HepG2 (cell line): ENCODE results near the gene NRGN.

ENCODE experiments used
- MXI1 ChIP-seq: IDR thresholded peaks from 3 replicates; pipeline ENCODE4 v1.6.1; 2012; ENCODE audit warnings: low read depth, low read length, inconsistent platforms, borderline replicate concordance
- RAD21 ChIP-seq: fragments of 450-650 bp; formaldehyde crosslinking; IDR thresholded peaks from 2 replicates; pipeline ENCODE4 v1.5.0; 2020; ENCODE audit warnings: mild to moderate bottlenecking
- ZNF430 ChIP-seq: sonication (generic); formaldehyde crosslinking; IDR thresholded peaks from 2 replicates; pipeline ENCODE4 v1.9.0; 2021; ENCODE audit warnings: mild to moderate bottlenecking, missing genetic modification reagents
- TF ChIP-seq, protein P1 (sequence below): sonication (generic); formaldehyde crosslinking; IDR thresholded peaks from 2 replicates; pipeline ENCODE4 v1.5.0; 2020; ENCODE audit warnings: missing genetic modification reagents
- TF ChIP-seq, protein P2 (sequence below): sonication (generic); formaldehyde crosslinking; IDR thresholded peaks from 2 replicates; pipeline ENCODE4 v1.4.0; 2020; ENCODE audit warnings: missing genetic modification reagents
- TF ChIP-seq, protein P3 (sequence below): IDR thresholded peaks from 2 replicates; pipeline ENCODE4 v1.6.1; 2012; ENCODE audit warnings: low read depth, low read length, improper control_type of control experiment

DNA sequence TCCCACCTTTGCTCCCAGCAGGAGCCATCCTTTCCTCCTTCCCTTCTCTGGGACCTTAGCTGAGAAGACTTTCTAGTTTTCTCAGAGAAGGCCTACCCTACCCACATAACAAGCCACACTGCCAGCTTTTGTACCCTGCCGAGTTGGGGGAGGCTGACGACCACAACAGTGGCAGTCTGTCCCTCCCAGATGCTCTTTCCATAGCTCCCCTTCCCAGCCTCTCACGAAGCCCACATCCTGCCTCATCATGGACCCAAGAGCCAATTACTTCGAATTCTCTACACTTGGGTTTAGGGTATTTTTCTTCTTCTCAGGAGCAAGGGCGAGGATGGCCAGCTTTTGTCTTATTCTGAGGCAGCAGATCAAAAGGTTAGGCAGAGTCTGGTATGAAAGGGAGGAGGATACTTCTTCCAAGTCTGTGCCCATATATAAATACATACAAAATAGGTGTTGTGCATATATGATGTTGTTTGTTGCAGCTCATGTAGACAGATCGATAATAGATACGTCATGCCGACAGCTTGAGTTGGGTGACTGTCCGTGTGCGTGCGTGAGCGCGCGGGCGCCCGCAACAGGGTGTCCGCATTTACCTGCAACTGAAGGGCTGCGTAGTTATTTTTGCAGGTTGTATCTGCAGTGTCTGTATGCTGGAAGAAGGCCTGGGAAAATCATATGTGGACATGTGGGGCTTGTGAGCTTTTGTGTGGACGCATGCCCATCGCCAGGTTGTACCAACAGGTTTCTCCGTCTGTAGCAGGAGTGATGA lies 846 bp upstream of the NRGN start:
- TF ChIP-seq, protein P1, sequence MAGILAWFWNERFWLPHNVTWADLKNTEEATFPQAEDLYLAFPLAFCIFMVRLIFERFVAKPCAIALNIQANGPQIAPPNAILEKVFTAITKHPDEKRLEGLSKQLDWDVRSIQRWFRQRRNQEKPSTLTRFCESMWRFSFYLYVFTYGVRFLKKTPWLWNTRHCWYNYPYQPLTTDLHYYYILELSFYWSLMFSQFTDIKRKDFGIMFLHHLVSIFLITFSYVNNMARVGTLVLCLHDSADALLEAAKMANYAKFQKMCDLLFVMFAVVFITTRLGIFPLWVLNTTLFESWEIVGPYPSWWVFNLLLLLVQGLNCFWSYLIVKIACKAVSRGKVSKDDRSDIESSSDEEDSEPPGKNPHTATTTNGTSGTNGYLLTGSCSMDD, result no peak
- TF ChIP-seq ZNF430 (CRISPR knock-in tag) (no peak), MXI1 (no peak), RAD21 (no peak)
- TF ChIP-seq, protein P2, sequence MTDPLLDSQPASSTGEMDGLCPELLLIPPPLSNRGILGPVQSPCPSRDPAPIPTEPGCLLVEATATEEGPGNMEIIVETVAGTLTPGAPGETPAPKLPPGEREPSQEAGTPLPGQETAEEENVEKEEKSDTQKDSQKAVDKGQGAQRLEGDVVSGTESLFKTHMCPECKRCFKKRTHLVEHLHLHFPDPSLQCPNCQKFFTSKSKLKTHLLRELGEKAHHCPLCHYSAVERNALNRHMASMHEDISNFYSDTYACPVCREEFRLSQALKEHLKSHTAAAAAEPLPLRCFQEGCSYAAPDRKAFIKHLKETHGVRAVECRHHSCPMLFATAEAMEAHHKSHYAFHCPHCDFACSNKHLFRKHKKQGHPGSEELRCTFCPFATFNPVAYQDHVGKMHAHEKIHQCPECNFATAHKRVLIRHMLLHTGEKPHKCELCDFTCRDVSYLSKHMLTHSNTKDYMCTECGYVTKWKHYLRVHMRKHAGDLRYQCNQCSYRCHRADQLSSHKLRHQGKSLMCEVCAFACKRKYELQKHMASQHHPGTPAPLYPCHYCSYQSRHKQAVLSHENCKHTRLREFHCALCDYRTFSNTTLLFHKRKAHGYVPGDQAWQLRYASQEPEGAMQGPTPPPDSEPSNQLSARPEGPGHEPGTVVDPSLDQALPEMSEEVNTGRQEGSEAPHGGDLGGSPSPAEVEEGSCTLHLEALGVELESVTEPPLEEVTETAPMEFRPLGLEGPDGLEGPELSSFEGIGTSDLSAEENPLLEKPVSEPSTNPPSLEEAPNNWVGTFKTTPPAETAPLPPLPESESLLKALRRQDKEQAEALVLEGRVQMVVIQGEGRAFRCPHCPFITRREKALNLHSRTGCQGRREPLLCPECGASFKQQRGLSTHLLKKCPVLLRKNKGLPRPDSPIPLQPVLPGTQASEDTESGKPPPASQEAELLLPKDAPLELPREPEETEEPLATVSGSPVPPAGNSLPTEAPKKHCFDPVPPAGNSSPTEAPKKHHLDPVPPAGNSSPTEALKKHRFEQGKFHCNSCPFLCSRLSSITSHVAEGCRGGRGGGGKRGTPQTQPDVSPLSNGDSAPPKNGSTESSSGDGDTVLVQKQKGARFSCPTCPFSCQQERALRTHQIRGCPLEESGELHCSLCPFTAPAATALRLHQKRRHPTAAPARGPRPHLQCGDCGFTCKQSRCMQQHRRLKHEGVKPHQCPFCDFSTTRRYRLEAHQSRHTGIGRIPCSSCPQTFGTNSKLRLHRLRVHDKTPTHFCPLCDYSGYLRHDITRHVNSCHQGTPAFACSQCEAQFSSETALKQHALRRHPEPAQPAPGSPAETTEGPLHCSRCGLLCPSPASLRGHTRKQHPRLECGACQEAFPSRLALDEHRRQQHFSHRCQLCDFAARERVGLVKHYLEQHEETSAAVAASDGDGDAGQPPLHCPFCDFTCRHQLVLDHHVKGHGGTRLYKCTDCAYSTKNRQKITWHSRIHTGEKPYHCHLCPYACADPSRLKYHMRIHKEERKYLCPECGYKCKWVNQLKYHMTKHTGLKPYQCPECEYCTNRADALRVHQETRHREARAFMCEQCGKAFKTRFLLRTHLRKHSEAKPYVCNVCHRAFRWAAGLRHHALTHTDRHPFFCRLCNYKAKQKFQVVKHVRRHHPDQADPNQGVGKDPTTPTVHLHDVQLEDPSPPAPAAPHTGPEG (CRISPR knock-in tag), result no peak
- TF ChIP-seq, protein P3, sequence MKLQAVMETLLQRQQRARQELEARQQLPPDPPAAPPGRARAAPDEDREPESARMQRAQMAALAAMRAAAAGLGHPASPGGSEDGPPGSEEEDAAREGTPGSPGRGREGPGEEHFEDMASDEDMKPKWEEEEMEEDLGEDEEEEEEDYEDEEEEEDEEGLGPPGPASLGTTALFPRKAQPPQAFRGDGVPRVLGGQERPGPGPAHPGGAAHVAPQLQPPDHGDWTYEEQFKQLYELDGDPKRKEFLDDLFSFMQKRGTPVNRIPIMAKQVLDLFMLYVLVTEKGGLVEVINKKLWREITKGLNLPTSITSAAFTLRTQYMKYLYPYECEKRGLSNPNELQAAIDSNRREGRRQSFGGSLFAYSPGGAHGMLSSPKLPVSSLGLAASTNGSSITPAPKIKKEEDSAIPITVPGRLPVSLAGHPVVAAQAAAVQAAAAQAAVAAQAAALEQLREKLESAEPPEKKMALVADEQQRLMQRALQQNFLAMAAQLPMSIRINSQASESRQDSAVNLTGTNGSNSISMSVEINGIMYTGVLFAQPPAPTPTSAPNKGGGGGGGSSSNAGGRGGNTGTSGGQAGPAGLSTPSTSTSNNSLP, result no peak
